ENCODE measurements around the gene IFI27L1.
"Not testable (repeated sequence)": the region's sequence is repeated elsewhere in the genome, so short reads cannot be mapped to it uniquely, and the experiment has no call there.

Gene IFI27L1

GRCh38 chr14:94048691-94049624 is 32.2 kb upstream of the IFI27L1 start:
- no peak for DNase-seq (ENCODE audit: low spot score)

GRCh38 chr14:94049625-94050023 is 31.5 kb upstream of the IFI27L1 start:
- no peak for DNase-seq (ENCODE audit: low spot score)

- no peak for DNase-seq (ENCODE audit: low spot score)
Observed at GRCh38 chr14:94050231-94050880, 30.8 kb upstream of the IFI27L1 start.

GRCh38 chr14:94051115-94051514 is 30.0 kb upstream of the IFI27L1 start:
- DNase-seq (ENCODE audit: low spot score): no peak

DNA sequence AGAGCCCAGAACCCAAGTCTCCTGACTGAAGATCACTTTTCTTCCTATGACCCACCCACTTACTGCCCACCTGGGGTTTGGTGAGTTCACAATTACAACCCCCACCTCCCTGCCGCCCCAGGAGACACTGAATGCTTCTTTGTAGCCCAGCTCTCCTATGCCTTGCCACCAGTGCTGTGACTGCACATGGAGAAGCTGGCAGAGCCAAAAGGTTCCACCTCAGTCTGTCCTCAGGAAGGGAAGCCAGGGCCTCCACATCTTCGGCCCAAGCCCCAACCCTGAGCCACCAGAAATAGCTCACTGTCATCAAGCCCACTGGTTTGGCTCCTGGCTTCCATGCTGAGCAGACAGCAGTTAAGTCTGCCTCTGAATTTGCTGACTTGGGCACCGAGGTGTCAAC is 29.3 kb upstream of the IFI27L1 start:
- no peak for DNase-seq (ENCODE audit: low spot score)

- no peak for DNase-seq (ENCODE audit: low spot score)
Observed at GRCh38 chr14:94052199-94052598, 28.9 kb upstream of the IFI27L1 start.

GRCh38 chr14:94052662-94053061 is 28.4 kb upstream of the IFI27L1 start:
- DNase-seq (ENCODE audit: low spot score): no peak

GRCh38 chr14:94054401-94054800 is 26.7 kb upstream of the IFI27L1 start:
- no peak for DNase-seq (ENCODE audit: low spot score)

GRCh38 chr14:94054936-94055335 is 26.2 kb upstream of the IFI27L1 start:
- no peak for DNase-seq (ENCODE audit: low spot score)

GRCh38 chr14:94056579-94057308 is 24.4 kb upstream of the IFI27L1 start:
- peak; percentile 50 for DNase-seq (ENCODE audit: low spot score)

DNA sequence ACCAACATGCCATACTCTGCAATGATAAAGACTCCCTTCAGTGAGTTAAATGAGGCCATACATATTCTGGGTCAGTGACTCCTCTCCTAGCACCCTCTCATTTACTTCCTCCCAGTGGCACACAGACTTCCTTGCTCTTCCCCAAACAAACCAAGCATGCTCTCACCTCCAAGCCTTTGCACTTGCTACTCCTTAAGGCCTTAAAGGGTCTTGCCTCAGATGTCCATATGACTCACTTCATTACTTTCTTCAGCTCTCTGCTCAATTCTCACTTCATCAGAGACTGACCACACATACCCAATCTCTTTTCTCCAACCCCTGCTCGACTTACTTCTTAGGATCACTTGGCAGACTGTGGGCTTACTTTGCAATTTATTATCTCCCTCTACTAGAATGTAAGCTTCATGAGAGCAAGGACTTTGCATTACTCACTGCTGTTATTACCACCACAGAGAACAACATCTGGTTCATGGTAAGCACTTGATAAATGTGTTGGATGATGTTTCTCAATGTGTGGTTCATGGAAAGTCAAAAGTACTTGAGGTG is 22.9 kb upstream of the IFI27L1 start:
- DNase-seq (ENCODE audit: low spot score): no peak

GRCh38 chr14:94058674-94059138 is 22.4 kb upstream of the IFI27L1 start:
- DNase-seq (ENCODE audit: low spot score): no peak

DNA sequence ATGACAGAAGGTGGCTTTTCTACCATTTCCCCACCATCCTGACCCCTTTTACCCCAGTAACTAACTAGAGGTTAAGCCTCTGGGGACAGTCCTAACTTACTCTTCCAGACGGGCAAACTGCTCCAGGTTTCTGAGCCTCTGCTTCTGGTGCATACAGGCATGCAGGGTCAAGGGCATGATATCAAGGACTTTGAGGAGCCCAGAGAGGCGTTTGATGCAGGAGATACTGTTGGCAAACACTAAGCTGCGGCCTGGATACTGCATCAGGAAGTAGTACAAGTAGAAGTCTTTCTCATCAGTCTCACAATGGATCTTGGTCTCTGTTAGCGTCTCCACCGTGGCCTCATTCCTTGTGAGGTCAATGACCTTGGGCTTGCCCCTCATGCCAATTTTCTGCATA is 21.1 kb upstream of the IFI27L1 start:
- no peak for DNase-seq (ENCODE audit: low spot score)

DNA sequence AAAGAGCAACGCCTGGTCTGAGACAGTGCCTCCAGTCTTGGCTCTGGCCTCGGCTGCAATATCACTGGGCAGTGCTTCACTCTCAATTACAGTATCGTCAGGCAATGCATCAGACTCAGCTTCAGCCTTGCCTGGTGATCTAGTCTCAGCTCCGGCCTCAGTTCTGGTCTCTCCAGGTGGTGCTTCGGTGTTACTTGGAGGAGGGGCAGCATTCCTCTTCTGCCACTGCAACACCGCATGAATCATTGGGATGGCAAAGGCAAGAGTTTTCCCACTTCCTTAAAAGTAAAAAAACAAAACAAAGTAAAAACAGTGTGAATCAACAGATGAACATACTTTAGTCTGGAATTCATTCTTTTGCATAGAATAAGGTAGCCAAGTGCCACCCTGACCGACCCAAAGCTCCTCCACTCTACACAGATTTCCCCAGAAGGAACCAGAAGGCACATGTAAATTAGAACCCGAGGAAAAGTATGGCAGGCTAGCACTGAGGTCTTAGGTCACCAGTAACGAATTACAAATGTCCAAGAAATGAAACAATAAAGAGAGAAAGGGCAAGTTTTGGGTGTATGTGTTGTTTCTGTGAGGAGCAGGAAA is 18.7 kb upstream of the IFI27L1 start:
- DNase-seq (ENCODE audit: low spot score): no peak

GRCh38 chr14:94066089-94066676 is 14.9 kb upstream of the IFI27L1 start:
- DNase-seq (ENCODE audit: low spot score): no peak

- DNase-seq (ENCODE audit: low spot score): not testable (repeated sequence)
Observed at GRCh38 chr14:94072076-94072475, 9.0 kb upstream of the IFI27L1 start.

DNA sequence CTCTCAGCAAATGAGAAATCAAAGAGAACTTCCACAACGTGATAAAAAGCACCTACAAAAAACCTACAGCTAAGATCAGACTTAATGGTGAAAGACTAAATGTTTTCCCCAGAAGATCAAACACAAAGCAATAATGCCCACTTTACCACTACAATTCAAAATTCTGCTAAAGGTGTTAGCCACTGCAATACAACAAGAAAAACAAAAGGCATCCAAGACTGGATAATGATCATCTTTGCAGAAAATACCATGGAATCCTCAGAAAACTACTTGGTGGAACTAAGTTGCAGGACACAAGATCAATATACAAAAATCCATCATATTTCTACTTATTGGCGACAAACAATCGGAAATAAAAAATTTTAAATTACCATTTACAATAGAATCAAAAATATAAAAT is 6.6 kb upstream of the IFI27L1 start:
- no peak for DNase-seq (ENCODE audit: low spot score)

DNA sequence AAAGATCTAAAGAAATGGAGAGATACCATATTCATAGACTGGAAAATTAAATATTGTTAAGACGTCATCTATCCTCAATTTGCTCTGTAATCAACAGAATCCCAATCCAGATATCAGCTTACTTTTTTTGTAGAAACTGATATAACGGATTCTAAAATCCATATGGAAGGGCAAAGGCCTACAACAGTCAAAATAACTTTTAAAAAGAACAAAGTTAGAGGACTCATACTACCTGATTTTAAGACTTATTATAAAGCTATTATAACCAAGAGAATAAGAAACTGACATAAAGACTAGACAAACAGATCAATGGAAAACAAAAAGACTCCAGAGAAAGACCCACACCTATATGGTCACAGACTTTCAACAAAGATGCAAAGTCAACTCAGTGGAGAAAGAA is 6.1 kb upstream of the IFI27L1 start:
- no peak for DNase-seq (ENCODE audit: low spot score)

- no peak for DNase-seq (ENCODE audit: low spot score)
Observed at GRCh38 chr14:94077111-94077821, 3.8 kb upstream of the IFI27L1 start.

- no peak for DNase-seq (ENCODE audit: low spot score)
Observed at GRCh38 chr14:94077823-94078222, 3.3 kb upstream of the IFI27L1 start.

Data from COLO829 (cell line).